ENCODE data around the gene BIK. TPM values are rescaled to one million over a fixed set of nuclear protein-coding genes. Genes with fewer than 3 reads are reported as not detected.

Gene BIK
- polyA plus RNA-seq, 1 donor, result not detected

DNA sequence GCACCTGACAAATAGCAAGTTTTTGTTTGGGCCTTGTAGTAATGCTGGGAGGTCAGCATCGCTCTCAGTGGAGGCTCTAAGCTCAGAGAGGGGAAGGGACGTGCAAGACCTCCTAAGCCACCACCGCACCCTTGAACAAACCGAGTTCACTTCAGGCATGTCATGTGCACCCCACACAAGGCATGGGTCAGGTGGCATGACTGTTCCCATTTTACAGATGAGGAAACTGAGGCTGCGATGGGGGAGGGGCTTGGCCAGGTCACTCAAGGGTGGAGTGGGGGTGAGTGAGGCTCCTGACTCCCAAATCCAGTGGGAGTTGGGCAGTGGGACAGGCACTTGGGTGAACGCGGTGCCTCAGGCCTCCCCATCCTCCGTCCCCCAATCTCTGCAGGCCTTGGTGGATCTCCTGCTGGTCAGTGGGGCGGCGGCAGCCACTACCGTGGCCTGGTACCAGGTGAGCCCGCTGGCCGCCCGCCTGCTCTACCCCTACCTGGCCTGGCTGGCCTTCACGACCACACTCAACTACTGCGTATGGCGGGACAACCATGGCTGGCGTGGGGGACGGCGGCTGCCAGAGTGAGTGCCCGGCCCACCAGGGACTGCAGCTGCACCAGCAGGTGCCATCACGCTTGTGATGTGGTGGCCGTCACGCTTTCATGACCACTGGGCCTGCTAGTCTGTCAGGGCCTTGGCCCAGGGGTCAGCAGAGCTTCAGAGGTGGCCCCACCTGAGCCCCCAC lies 52.0 kb downstream of the BIK start:
- no peak for DNase-seq (ENCODE audit: low read depth)

- no peak for DNase-seq (ENCODE audit: low read depth)
Observed at GRCh38 chr22:43163241-43163795, 52.8 kb downstream of the BIK start.

DNA sequence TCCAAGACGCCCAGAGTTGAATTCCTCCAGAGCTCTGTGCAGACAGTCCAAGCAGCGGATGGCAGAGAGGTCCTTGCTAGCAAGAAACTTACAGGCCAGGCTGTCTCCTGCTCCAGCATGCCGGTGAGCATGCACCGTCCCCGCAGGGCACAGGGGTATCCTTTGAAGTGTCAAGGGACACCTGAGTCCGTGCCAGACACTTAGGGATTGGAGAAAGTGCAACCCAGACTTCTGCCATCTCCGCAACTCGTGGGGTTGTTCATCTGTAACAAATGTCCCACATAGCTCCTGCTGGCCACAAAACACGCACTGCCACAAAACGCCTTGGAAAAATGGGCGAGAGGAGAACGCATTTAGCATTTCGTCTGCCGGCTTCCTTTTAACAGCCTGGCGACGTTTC lies 54.1 kb downstream of the BIK start:
- no peak for DNase-seq (ENCODE audit: low read depth)

GRCh38 chr22:43166132-43166930 lies 55.8 kb downstream of the BIK start:
- no peak for DNase-seq (ENCODE audit: low read depth)

GRCh38 chr22:43167001-43167589 lies 56.5 kb downstream of the BIK start:
- DNase-seq (ENCODE audit: low read depth), result no peak

- no peak for DNase-seq (ENCODE audit: low read depth)
Observed at GRCh38 chr22:43168471-43169309, 58.1 kb downstream of the BIK start.

DNA sequence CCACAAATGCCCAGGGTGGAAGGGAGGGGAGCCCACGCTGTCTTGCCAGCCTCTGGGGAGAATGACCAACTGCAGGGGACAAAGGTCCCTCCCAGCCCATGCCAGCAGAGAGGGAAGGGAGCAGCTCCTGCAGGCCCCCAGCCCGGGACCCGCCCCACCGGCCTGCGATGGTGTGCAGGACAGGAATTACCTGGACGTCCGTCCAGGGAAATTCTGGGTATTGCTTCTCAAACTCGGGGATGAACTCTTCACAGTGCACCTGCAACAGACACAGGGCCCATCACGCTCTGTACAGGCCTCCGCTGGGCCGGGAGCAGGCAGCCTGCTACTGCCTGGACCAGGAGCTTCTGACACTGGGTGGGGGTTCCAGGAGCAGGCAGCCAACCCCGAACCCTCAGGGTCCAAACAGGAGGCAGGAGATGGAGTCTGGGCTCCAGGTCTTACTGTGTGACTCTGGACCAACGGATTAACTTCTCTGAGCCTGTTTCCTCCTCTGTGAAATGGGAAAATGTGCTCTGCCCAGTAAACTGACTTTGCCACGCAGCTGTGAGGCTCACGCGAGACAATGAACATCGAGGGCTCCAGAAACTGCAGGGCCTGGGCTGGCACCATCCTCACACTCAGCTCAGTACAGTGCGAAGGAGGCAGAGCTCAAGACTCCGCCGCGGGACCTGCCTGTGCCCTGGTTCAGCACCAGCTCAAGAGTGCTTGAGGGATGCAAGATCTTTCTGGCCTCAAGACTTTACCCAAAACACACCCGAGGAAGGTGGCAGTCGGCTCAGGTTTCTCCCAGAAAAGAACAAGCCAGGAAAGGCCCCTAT lies 59.0 kb downstream of the BIK start:
- DNase-seq (ENCODE audit: low read depth), result no peak

DNA sequence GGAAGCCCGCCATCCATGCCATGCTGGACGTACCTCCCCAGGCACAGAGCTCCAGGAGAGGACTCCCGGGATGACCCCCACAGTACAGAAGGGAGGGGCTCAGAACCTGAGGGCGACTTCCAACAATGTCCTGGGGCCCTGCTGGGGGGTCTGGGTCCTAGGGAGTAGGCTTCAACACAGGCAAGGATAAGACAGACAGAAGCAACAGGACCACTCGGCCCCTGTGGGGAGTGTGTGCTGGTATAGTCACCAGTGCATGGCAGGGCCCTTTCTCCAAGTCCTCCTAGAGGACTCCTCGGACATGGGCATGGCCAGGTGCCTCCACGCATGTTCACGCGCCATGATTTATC lies 59.6 kb downstream of the BIK start:
- no peak for DNase-seq (ENCODE audit: low read depth)

DNA sequence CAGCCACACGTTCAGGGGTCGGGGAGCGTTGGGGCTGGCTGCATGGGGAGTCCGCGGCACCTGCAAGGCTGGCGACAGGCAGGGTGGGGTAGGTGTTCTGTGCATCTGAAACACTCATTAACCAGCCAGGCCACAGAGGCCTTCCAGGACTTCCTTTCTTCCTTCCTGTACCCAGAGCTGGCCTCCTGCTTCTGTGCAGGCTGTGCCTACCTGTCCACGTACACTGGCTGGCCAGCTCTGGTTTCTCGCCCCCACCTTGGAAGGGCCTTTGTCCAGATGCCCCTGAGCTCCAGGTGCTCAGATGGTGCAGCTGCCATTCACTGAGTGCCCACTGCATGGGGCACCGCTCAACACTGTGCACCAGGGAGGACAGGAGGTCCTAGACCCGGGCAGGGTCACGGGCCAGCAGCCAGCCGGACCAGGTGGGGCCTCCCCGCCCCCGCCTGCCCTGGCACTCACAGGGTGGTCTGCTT lies 60.5 kb downstream of the BIK start:
- no peak for DNase-seq (ENCODE audit: low read depth)

- no peak for DNase-seq (ENCODE audit: low read depth)
Observed at GRCh38 chr22:43171607-43172006, 61.1 kb downstream of the BIK start.

DNA sequence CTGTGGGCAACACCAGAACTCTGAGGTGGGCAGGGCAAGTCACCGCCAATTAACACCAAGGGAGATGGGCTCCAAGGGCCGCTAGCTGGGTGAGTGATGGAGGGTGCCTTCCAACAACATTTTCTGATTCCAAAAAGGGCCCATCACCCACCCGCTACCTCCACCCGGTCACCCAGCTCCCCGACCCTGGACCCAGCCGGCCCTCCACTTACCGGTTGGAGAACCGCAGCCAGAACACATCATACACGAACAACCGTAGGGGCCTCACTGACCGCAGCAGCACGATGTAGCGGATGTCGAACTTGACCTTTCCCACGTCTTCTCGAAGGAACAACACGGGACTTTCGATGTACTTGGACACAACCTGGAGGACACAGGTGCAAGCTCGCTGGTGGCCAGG lies 61.6 kb downstream of the BIK start:
- no peak for DNase-seq (ENCODE audit: low read depth)

GRCh38 chr22:43173566-43173965 lies 63.0 kb downstream of the BIK start:
- DNase-seq (ENCODE audit: low read depth), result no peak

DNA sequence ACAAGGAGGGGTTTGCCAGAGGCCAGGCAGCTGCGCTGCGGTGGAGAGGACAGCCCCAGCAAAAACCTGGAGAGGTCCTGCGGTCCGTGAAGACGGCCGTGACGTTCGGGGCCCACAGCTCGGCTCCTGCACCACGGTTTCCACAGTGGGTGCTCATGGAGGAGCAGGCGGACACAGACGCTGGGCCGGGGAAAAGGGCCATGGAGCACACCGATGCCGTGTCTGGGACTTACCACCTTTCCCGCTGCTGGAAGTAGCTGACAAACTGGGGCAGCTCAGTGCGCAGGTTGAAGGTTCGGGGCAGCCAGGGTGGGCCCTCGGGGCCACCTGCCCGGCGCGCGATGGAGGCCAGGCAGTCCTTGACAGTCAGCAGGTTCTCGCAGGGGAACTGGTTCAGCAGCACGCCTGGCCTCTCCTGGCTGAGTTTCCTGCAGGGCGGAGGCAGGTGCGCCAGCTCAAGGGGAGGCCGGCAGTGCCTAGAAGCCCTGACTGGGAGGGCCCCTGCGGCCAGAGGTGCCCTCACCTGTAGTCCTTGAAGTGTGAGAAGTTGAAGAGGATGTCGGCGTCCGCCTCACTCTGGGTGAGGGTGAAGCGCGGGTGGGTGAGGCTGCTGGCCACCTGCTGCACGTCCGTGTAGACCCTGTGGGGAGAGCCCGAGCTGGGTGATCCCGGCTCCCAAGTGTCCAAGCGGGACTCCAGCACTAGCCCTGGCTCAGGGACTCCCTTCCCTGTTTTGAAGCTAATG lies 63.6 kb downstream of the BIK start:
- DNase-seq (ENCODE audit: low read depth), result no peak

DNA sequence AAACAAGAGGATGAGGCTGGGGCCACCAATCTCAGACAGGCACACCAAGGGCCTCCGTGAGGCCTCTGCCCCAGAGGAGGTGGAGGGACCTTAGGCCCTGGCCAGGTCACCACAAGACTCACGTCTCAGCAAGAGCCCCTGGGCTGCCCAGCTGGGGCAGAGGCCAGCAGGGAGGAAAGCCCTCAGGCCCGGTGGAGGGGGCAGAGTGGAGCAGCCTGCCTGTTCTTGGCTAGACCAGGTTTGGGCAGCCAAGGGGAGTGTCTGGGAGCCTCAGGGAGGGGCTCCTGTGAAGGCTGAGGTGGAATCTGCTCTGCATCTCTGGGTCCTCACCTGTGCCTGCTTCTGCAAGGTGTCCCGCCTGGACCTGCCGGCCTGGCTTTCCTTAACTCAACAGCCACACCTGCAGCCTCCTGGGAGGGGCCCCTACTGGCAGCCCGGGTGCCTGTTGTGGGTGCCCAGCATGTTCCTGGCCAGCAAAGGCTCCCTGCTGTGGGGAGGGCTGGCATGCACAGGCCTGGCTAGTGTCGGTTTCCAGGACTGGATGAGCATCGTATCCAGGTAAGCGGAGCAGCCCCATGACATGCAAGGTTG lies 64.5 kb downstream of the BIK start:
- no peak for DNase-seq (ENCODE audit: low read depth)

GRCh38 chr22:43176090-43176489 lies 65.5 kb downstream of the BIK start:
- DNase-seq (ENCODE audit: low read depth), result no peak

GRCh38 chr22:43177479-43177878 lies 66.9 kb downstream of the BIK start:
- no peak for DNase-seq (ENCODE audit: low read depth)
